ENCODE data around the gene C2orf92.

C2orf92 gene

DNA sequence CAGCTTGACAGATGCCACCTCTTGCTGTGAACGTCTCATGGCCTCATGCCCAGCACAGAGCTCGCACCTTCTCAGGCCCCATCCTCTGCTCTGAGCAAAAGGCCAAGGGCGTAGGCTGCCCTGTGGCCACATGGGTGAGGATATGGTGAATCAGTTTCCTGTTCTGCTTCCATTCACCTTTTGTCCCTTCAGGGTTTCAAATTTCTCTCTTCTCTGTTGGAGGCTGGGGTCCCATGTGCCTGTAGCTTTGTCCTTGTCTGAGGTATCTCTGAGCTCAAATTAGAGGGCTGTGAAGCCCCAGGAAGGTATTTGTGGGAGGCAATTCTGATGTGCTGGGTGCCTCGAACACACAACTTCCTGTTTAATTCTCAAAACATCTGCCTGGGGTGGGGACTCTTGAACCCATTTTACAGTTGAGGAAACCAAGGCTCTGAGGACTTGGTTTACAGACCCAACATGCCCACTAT is 72.9 kb downstream of the C2orf92 start:
- TF ChIP-seq, protein P1, sequence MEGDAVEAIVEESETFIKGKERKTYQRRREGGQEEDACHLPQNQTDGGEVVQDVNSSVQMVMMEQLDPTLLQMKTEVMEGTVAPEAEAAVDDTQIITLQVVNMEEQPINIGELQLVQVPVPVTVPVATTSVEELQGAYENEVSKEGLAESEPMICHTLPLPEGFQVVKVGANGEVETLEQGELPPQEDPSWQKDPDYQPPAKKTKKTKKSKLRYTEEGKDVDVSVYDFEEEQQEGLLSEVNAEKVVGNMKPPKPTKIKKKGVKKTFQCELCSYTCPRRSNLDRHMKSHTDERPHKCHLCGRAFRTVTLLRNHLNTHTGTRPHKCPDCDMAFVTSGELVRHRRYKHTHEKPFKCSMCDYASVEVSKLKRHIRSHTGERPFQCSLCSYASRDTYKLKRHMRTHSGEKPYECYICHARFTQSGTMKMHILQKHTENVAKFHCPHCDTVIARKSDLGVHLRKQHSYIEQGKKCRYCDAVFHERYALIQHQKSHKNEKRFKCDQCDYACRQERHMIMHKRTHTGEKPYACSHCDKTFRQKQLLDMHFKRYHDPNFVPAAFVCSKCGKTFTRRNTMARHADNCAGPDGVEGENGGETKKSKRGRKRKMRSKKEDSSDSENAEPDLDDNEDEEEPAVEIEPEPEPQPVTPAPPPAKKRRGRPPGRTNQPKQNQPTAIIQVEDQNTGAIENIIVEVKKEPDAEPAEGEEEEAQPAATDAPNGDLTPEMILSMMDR (IDR thresholded peaks at IDR 0.05), result no peak
- DNase-seq (ENCODE audit: low spot score), result no peak
- H3K4me3 ChIP-seq, result no peak overlapping the region
- H3K27ac ChIP-seq, result no peak overlapping the region

DNA sequence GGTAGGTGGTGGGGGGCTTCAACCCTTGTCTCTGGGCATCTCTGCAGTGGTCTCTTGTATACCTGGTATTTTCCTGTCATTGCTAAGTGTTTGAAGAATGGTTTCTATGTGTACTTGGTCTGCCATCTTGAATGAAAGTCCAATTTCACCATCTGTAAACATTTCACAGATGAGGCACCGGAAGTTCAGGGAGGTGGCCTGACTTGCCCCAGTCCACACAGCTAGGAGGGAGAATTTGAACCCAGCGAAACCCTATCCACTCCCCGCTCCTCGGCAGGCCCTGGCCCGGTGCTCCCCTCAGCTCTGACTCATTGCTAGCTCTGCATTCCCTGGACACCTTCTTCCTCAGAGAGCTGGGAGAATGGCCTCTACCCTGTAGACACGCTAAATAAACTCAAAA is 74.4 kb downstream of the C2orf92 start:
- TF ChIP-seq, protein P1 (IDR thresholded peaks at IDR 0.05), result no peak
- DNase-seq (ENCODE audit: low spot score), result no peak
- Histone ChIP-seq H3K4me3 (no peak overlapping the region), H3K27ac (no peak overlapping the region)

DNA sequence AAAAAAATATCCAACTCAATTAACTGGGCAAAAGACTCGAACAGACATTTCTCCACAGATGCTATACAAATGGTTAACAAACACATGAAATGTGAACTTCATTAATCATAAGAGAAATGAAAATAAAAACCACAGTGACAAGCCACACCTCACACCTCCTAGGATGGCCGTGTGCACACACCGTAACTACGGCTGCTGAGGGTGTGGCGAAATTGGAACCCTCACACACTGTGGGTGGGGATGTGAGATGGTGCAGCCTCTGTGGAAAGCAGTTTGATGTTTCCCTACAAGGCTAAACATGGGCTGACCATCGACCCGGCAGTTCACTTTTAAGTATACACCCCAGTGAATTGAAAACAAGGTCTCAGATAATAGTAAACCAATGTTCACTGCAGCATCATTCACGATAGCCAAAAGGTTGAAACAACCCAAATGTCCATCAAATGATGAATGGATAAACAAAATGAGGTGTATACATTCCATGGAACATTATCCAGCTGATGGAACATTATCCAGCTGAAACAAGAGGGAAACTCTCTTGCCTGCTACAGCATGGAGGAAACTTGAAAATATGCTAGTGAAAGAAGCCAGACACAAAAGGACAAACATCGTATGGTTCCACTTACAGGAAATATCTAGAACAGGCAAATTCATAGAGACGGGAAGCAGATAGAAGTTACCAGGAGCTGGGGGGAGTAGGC is 76.1 kb downstream of the C2orf92 start:
- no peak overlapping the region for H3K27ac ChIP-seq
- no peak overlapping the region for H3K4me3 ChIP-seq
- TF ChIP-seq, protein P1 (IDR thresholded peaks at IDR 0.05), result no peak
- no peak for DNase-seq (ENCODE audit: low spot score)

DNA sequence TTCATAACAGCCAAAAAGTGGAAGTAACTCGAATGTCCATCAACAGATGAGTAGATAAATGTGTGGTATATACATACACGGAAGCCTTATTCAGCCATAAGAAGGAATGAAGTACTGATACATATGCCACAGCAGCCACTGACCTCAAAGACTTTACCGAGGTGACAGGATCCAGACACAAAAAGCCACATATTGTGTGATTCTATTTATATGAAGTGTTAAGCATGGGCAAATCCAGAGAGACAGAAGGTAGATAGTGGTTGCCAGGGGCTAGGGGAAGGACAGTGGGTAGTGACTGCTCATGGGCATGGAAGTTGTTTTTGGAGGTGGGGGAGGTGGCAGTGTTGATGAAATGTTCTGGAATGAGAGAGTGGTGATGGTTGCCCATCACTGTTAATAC is 77.8 kb downstream of the C2orf92 start:
- TF ChIP-seq, protein P1 (IDR thresholded peaks at IDR 0.05), result no peak
- DNase-seq (ENCODE audit: low spot score), result no peak
- Histone ChIP-seq H3K27ac (no peak overlapping the region), H3K4me3 (no peak overlapping the region)

DNA sequence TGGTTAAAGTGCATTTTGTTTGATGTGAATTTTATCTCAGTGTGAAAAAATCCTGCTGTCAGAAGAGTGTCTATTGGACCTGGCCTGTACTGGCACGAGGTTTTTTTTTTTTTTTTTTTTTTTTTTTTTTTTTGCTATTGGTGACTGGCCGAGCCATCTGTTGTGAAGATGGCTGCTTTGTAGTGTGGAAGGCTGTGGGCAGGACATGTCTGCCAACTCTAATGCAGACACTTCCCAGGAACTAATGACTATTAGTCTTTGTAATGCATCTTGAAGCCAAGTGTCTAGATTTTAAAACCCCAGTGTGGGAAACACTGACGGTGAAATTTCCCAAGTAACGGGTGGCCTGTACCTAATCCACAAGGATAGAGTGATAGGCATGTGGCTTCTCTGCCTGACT is 78.2 kb downstream of the C2orf92 start:
- TF ChIP-seq, protein P1 (IDR thresholded peaks at IDR 0.05), result no peak
- no peak for DNase-seq (ENCODE audit: low spot score)
- H3K27ac ChIP-seq, result no peak overlapping the region
- no peak overlapping the region for H3K4me3 ChIP-seq

DNA sequence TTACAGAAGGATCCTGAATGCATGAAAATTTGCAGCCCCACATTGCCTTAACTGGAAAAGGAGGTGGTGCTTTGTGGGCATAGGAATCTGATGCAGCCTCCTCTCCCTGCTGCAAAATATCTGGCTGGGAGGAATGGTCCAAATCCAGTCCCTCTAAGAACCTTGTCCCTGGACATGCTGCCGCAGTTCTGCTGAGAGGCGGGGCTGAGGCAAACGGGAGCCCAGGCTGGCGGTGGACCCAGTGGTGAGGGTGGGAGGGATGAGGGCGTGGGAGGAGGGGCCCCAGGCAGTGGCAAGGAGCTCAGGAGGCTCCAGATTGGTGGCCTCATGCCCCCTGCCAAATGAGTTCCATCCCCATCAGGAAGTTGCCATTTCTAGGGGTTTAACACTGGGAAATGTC is 80.1 kb downstream of the C2orf92 start:
- H3K4me3 ChIP-seq, result no peak overlapping the region
- H3K27ac ChIP-seq, result no peak overlapping the region
- TF ChIP-seq, protein P1 (IDR thresholded peaks at IDR 0.05), result no peak
- no peak for DNase-seq (ENCODE audit: low spot score)

DNA sequence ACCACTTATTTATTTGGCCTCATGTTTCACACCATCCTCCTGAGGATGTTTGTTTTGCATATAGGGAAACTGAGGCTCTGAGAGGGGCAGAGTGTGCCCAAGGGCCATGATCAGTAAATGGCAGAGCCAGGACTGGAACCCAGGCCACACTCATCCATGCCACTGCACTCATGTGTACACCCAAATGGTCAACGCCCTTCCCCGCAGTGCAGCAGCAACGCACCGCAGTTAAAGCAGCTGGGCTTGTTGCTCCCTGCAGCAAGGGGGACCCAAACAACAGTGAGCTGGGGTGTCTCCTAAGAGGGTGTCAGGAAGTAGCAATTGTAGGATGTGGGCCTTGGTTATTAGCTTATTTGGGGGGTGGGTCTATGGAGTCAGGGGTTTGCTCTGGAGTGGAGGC is 80.5 kb downstream of the C2orf92 start:
- H3K27ac ChIP-seq, result no peak overlapping the region
- H3K4me3 ChIP-seq, result no peak overlapping the region
- no peak for DNase-seq (ENCODE audit: low spot score)
- TF ChIP-seq, protein P1 (IDR thresholded peaks at IDR 0.05), result no peak

Measured in coronary artery (tissue), 2 donors.